GM19467 (cell line): Measurements from ENCODE around the gene LIN28B.
"Not testable (repeated sequence)": the region's sequence is repeated elsewhere in the genome, so short reads cannot be mapped to it uniquely, and the experiment has no call there.

Source experiments
- ATAC-seq: cut with Tn5 transposase; IDR thresholded peaks from one replicate; pipeline ENCODE4 v1.9.1; 2021; ENCODE audit warnings: mild to moderate bottlenecking, moderate library complexity; ENCODE audit not compliant: unreplicated experiment

Gene LIN28B

GRCh38 chr6:105058846-105059245 lies 101.9 kb downstream of the LIN28B start:
- ATAC-seq = no peak

- no peak for ATAC-seq
Observed at GRCh38 chr6:105066233-105066632, 109.3 kb downstream of the LIN28B start.

DNA sequence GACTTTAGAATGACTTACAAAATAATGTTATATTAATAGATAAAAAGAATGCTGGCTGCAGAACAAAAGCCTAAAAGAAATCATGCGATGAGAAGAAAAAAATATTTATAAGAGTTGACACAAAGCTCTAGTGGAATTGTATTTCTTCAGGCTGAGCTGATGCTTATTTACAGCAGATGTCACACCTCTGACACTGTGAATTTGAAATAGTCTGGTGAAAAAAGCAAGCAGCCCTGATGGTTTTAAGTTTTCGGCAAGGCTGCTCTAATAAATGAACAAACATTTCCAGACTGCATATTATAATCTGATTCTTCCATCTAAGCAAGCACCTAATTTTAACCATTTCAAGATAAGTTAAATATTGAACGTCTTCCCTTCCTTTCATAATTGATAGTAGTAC lies 109.9 kb downstream of the LIN28B start:
- no peak for ATAC-seq

GRCh38 chr6:105067329-105067728 lies 110.4 kb downstream of the LIN28B start:
- no peak for ATAC-seq

- no peak for ATAC-seq
Observed at GRCh38 chr6:105068407-105068806, 111.5 kb downstream of the LIN28B start.

DNA sequence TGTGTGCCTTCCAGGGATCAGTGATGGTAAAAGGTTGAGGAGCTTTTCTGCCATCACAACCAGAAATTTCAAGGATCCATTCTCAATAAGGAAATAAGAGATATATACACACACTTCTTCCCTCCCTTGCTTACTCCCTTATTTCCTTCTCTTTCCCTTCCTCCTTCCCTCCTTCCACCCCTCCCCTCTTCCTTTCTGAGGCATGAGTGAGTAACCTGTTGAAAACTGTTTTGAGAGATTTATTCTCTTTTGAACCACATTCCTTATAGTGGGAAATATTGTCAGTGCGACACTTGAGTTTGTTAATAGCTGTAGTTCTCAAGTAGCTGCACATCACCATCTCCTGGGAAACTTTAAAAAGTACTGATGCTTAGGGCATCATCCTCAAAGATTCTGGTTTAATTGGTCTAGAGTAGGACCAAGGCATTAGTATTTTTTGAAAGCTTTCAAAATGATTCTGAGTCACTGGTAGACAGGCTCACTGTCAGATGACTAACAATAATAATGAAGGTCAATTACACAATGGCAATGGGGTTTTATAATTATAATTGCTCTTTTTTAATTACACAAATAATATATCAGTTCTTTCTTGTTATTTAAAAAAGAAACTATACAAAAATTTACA lies 113.0 kb downstream of the LIN28B start:
- ATAC-seq = no peak

- ATAC-seq = no peak
Observed at GRCh38 chr6:105072798-105073199, 115.9 kb downstream of the LIN28B start.

- no peak for ATAC-seq
Observed at GRCh38 chr6:105075210-105075609, 118.3 kb downstream of the LIN28B start.

DNA sequence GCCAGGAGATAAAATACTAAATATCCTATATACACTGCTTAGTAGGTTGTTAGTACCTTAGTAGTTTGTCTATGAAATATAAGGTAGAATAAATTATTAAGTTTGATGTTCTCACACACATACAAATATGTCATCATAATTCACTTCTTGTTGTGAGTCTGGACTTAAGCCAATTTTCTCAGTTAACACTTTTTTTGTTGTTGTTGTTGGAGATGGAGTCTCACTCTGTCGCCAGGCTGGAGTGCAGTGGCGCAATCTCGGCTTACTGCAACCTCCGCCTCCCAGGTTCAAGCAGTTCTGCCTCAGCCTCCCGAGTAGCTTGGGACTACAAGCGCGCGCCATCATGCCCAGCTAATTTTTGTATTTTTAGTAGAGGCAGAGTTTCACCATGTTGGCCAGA lies 119.5 kb downstream of the LIN28B start:
- not testable (repeated sequence) for ATAC-seq

DNA sequence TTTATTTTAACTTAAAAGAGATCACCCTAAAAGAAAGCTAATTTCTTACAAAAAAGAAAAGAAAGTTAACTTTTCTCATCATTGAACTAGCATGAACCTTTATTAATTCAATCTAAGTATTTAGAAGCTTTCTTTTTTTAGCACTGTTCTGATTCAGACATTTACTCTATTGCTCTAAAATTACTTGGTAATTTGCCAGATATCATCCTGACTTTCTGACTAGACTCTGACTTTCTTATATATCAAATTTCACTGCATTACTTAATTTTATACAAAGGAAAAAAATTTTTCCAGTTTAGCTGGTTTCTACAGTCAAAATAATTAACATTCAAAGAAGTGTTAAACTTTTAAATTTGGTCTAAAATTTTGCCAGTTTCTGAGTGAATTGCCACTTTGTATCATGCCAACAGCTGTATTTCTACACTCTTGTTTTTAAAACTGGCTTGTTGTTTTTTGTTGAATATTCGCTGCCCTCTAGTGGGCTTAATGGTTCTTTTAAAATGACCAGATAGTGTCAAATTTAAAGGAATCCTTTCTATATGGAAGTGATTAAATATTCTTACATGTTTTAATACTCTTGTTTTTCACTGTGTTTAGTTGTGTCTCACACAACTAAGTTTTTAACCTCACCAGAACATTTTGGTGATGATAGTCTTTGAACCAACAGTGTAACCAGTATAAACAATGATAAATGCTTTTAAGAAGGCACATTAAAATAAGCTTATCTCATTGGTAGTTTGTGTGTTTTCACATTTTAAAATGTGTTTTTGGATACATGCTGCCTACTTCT lies 120.9 kb downstream of the LIN28B start:
- ATAC-seq = no peak

DNA sequence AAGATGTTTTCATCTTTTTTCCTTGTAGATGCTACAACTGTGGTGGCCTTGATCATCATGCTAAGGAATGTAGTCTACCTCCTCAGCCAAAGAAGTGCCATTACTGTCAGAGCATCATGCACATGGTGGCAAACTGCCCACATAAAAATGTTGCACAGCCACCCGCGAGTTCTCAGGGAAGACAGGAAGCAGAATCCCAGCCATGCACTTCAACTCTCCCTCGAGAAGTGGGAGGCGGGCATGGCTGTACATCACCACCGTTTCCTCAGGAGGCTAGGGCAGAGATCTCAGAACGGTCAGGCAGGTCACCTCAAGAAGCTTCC lies 121.4 kb downstream of the LIN28B start:
- no peak for ATAC-seq

DNA sequence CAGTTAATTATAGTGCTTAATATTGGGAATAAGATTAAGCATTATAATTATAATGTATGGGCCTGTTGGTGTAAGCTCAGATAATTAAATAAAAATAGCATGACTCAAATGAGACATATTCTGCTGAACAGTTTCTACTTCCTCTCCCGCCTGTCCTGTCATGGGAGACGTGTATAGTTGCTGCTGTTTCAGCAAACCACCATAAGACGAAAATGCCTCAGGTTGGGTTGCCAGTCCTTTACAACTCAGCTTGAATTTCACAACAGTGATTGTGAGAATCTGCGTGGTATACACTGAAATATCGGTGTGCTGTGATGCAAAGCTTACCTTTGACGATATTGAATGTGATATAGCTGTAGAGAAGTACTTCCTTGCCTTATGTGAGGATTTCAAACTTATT lies 123.4 kb downstream of the LIN28B start:
- no peak for ATAC-seq

- not testable (repeated sequence) for ATAC-seq
Observed at GRCh38 chr6:105081662-105082061, 124.8 kb downstream of the LIN28B start.

DNA sequence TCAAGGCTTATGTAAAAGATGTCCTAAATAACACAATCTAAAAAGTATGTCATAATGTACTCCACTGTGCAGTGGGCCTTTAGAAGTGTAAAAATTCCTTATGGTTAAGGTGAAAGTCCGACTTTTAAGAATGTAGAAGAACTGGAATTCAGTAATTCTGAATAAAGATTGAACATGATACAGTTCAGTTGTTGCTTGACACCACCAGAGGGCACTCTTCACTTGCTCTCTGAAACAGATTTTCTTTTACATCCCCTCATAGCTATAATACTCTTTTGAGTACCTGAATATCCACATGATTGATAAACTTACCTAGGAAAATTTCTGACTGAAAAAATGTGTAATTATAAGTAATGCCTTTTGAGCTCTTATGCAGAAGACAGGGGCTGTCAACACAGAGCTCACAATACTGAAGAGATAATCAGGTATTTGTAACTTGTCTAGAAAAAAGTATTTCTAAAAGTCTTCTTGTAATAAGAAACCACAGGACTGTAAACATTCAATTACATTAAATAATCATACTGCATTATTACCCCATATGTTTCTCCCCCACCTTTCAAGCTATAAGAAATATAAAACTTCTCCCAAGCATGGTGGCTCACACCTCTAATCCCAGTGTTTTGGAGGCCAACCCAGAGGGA lies 130.8 kb downstream of the LIN28B start:
- ATAC-seq = no peak

- ATAC-seq = no peak
Observed at GRCh38 chr6:105091140-105091829, 134.4 kb downstream of the LIN28B start.

DNA sequence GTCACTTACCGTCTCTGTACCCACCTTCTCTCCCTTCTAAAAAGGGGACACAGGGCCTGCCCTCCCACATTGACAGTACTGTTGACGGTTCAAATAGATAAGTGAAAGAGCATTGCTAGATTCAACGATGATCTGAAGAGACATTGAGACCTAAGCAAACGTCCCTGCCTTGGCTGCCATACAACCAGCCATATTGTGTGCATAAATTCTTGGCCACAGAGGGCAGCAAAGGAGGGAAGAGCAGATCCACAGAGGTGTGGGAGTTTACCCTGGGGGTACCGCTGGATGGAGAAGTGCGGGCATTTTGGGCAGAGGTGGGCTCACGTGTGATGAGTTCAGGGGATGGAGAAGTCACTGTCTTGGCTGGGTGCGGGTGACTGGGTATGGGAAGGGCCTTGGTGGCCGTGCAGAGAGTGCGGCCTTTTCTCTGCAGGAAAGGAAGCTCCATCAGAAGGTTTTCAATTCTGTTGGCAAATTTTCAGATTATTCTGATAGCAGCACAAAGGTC lies 137.3 kb downstream of the LIN28B start:
- no peak for ATAC-seq

GRCh38 chr6:105095139-105095538 lies 138.2 kb downstream of the LIN28B start:
- ATAC-seq = no peak

GRCh38 chr6:105097288-105097687 lies 140.4 kb downstream of the LIN28B start:
- no peak for ATAC-seq

- ATAC-seq = no peak
Observed at GRCh38 chr6:105099371-105099770, 142.5 kb downstream of the LIN28B start.

DNA sequence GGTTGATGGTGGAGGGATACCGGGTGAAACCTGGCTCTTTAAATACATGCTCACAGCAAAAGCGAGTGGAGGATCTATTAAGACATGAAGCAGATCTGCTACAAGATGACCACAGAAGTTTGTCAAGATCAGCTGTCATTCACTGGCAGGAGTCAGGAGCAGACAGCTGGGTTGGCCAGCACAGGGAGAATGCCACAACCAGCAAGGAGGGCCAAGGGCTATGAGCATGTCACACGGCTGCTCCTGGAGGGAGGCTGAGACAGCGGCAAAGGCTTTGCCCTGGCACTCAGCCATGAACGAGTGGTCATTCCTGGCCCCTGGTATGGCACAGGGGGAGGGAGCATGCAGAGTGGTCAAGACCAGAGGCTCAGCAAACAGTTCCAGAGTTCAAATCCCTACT lies 145.3 kb downstream of the LIN28B start:
- no peak for ATAC-seq

DNA sequence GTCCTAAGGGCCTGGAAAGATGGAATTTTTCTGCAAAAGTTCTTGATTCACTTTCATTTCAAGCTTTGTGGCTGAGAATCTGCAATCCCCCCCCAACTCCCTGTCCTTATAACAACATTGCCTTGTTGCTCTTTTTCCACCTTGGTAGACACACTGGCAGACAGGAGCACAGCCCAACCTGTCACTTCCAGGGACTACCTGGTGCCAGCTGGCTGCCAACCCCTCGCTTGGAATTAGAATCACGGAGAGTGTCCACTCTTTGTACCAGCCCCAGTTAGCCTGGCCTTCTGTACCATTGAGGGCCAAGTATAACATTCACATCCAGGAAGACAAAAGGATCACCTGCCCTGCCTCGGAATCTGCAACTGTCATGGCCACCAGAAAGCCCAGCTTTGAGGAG lies 148.2 kb downstream of the LIN28B start:
- no peak for ATAC-seq
